HEK293 (cell line): Measurements from ENCODE around the gene KLK2.

Experiments used
- CTCF ChIA-PET: fragments of 350-600 bp; formaldehyde crosslinking; extraction: SDS; loops from one replicate; lab custom pipeline; 2021; ENCODE audit warnings: antibody characterized with exemption; lab: Yijun Ruan, JAX
- POLR2A ChIA-PET: fragments of 300-600 bp; formaldehyde crosslinking; extraction: SDS; loops from one replicate; lab custom pipeline; 2020; ENCODE audit warnings: antibody characterized with exemption, inconsistent platforms; lab: Yijun Ruan, JAX
- H3K27ac ChIP-seq: fragments of 200-500 bp; sonication (Bioruptor generic); 2 replicates; pipeline ENCODE4 v1.5.1; 2014; ENCODE audit warnings: low read depth, low read length, control low read depth, inconsistent platforms; ENCODE audit errors: extremely low read depth
- H3K36me3 ChIP-seq, 2 experiments: fragments of 200-500 bp in 1 of 2; sonication (Bioruptor generic) in 1 of 2; 1 replicate in 1 of 2; 2 replicates in 1 of 2; pipeline ENCODE4 v1.5.1; 2014 to 2017; ENCODE audit warnings: inconsistent platforms in 2 of 2, low read length in 2 of 2; ENCODE audit not compliant: control insufficient read depth in 2 of 2, insufficient read depth in 1 of 2
- H3K4me1 ChIP-seq: fragments of 200-500 bp; sonication (Bioruptor generic); 2 replicates; pipeline ENCODE4 v1.5.1; 2014; ENCODE audit warnings: mild to moderate bottlenecking, low read length, inconsistent platforms; ENCODE audit not compliant: control insufficient read depth, insufficient read depth
- H3K4me3 ChIP-seq: 2 replicates; pipeline ENCODE4 v1.5.1; 2011; ENCODE audit warnings: low read depth, mild to moderate bottlenecking, control low read depth, low read length, moderate library complexity
- H3K9me3 ChIP-seq: fragments of 200-500 bp; sonication (Bioruptor generic); 2 replicates; pipeline ENCODE4 v1.5.1; 2014; ENCODE audit warnings: low read depth, low read length, inconsistent platforms; ENCODE audit not compliant: control insufficient read depth, insufficient read depth
- FEZF1 ChIP-seq: fragments of 450-650 bp; formaldehyde crosslinking; IDR thresholded peaks from 2 replicates; pipeline ENCODE4 v1.5.1; 2016; ENCODE audit warnings: missing biosample characterization, missing genetic modification characterization
- GLI4 ChIP-seq: fragments of 450-650 bp; formaldehyde crosslinking; IDR thresholded peaks from 2 replicates; pipeline ENCODE4 v1.5.1; 2016; ENCODE audit warnings: missing biosample characterization, missing genetic modification characterization
- GLIS1 ChIP-seq: fragments of 450-650 bp; formaldehyde crosslinking; IDR thresholded peaks from 2 replicates; pipeline ENCODE4 v1.5.1; 2016; ENCODE audit warnings: missing biosample characterization, missing genetic modification characterization
- GLIS2 ChIP-seq: fragments of 450-650 bp; formaldehyde crosslinking; IDR thresholded peaks from 2 replicates; pipeline ENCODE4 v1.5.1; 2016; ENCODE audit warnings: missing biosample characterization, missing genetic modification characterization
- KLF16 ChIP-seq: fragments of 450-650 bp; formaldehyde crosslinking; IDR thresholded peaks from 2 replicates; pipeline ENCODE4 v1.5.1; 2017; ENCODE audit warnings: missing biosample characterization, missing genetic modification characterization
- PRDM1 ChIP-seq: fragments of 450-650 bp; formaldehyde crosslinking; IDR thresholded peaks from 2 replicates; pipeline ENCODE4; 2016; ENCODE audit warnings: missing biosample characterization, missing genetic modification characterization
- PRDM6 ChIP-seq: fragments of 450-650 bp; formaldehyde crosslinking; IDR thresholded peaks from 2 replicates; pipeline ENCODE4 v1.5.1; 2017; ENCODE audit warnings: missing biosample characterization, missing genetic modification characterization
- ZFP37 ChIP-seq: fragments of 450-650 bp; formaldehyde crosslinking; IDR thresholded peaks from 2 replicates; pipeline ENCODE4 v1.5.1; 2016; ENCODE audit warnings: missing biosample characterization, missing genetic modification characterization
- ZNF114 ChIP-seq: fragments of 450-650 bp; formaldehyde crosslinking; IDR thresholded peaks from 2 replicates; pipeline ENCODE4 v1.5.0; 2017; ENCODE audit warnings: missing biosample characterization, missing genetic modification characterization
- ZNF148 ChIP-seq: fragments of 450-650 bp; formaldehyde crosslinking; IDR thresholded peaks from 2 replicates; pipeline ENCODE4 v1.5.0; 2017; ENCODE audit warnings: missing biosample characterization, missing genetic modification characterization, borderline replicate concordance
- ZNF18 ChIP-seq: fragments of 450-650 bp; formaldehyde crosslinking; IDR thresholded peaks from 2 replicates; pipeline ENCODE4 v1.5.1; 2016; ENCODE audit warnings: missing biosample characterization, missing genetic modification characterization
- ZNF214 ChIP-seq: fragments of 450-650 bp; formaldehyde crosslinking; IDR thresholded peaks from 2 replicates; pipeline ENCODE4 v1.5.1; 2017; ENCODE audit warnings: missing biosample characterization, mild to moderate bottlenecking, missing genetic modification characterization, borderline replicate concordance
- ZNF239 ChIP-seq: fragments of 450-650 bp; formaldehyde crosslinking; IDR thresholded peaks from 2 replicates; pipeline ENCODE4 v1.5.1; 2016; ENCODE audit warnings: missing biosample characterization, missing genetic modification characterization
- ZNF292 ChIP-seq: fragments of 450-650 bp; formaldehyde crosslinking; IDR thresholded peaks from 2 replicates; pipeline ENCODE4 v1.5.1; 2016; ENCODE audit warnings: low read depth, missing biosample characterization, missing genetic modification characterization, borderline replicate concordance
- ZNF311 ChIP-seq: fragments of 450-650 bp; formaldehyde crosslinking; IDR thresholded peaks from 2 replicates; pipeline ENCODE4 v1.5.1; 2017; ENCODE audit warnings: missing biosample characterization, missing genetic modification characterization, borderline replicate concordance
- ZNF335 ChIP-seq: fragments of 450-650 bp; formaldehyde crosslinking; conservative IDR thresholded peaks from 2 replicates; pipeline ENCODE4 v1.5.1; 2016; ENCODE audit warnings: missing biosample characterization, missing genetic modification characterization
- ZNF366 ChIP-seq: fragments of 450-650 bp; formaldehyde crosslinking; conservative IDR thresholded peaks from 2 replicates; pipeline ENCODE4 v1.5.1; 2016; ENCODE audit warnings: missing biosample characterization, missing genetic modification characterization
- ZNF391 ChIP-seq: fragments of 450-650 bp; formaldehyde crosslinking; IDR thresholded peaks from 2 replicates; pipeline ENCODE4 v1.5.1; 2016; ENCODE audit warnings: low read depth, missing biosample characterization, missing genetic modification characterization, borderline replicate concordance
- ZNF488 ChIP-seq: fragments of 450-650 bp; formaldehyde crosslinking; IDR thresholded peaks from 2 replicates; pipeline ENCODE4 v1.5.1; 2016; ENCODE audit warnings: missing biosample characterization, missing genetic modification characterization
- ZNF544 ChIP-seq: fragments of 450-650 bp; formaldehyde crosslinking; IDR thresholded peaks from 2 replicates; pipeline ENCODE4 v1.5.0; 2017; ENCODE audit warnings: missing biosample characterization, missing genetic modification characterization
- ZNF549 ChIP-seq: fragments of 450-650 bp; IDR thresholded peaks from 2 replicates; pipeline ENCODE4 v1.5.1; 2018; ENCODE audit warnings: missing biosample characterization, missing genetic modification characterization, mild to moderate bottlenecking, inconsistent platforms, moderate library complexity
- ZNF596 ChIP-seq: fragments of 450-650 bp; IDR thresholded peaks from 2 replicates; pipeline ENCODE4 v1.5.0; 2018; ENCODE audit warnings: missing biosample characterization, mild to moderate bottlenecking, missing genetic modification characterization, moderate library complexity
- ZNF600 ChIP-seq: fragments of 450-650 bp; formaldehyde crosslinking; IDR thresholded peaks from 2 replicates; pipeline ENCODE4 v1.5.1; 2016; ENCODE audit warnings: missing biosample characterization, missing genetic modification characterization
- ZNF76 ChIP-seq: fragments of 450-650 bp; formaldehyde crosslinking; IDR thresholded peaks from 2 replicates; pipeline ENCODE4; 2016; ENCODE audit warnings: low read depth, missing biosample characterization, missing genetic modification characterization, borderline replicate concordance
- ZNF785 ChIP-seq: fragments of 450-650 bp; formaldehyde crosslinking; IDR thresholded peaks from 2 replicates; pipeline ENCODE4 v1.5.1; 2016; ENCODE audit warnings: missing biosample characterization, missing genetic modification characterization

The KLK2 gene

GRCh38 chr19:50910722-50911121 lies 37.5 kb downstream of the KLK2 start:
- H3K27ac ChIP-seq: no peak overlapping the region
- H3K4me1 ChIP-seq: peaks cover 3% of the 10 kb centered on the region
- H3K9me3 ChIP-seq: no peaks in the 10 kb centered on the region
- TF ChIP-seq ZNF214 (tag by site-specific recombination) (no peak), ZNF596 (tag by site-specific recombination) (peak; percentile 72), ZNF600 (no peak), PRDM1 (peak; percentile 88), ZNF366 (tag by site-specific recombination) (peak; percentile 62)
- ChIA-PET POLR2A (no interaction called here), CTCF (interaction anchor here (0.9 to 5.9 kb wide), 2 partner anchors 11 to 186 kb away, joined by 4 to 50 read pairs; no protein-coding TSS in a partner anchor)
- H3K36me3 ChIP-seq: no peaks in the 10 kb centered on the region
- H3K4me3 ChIP-seq: no peak overlapping the region

GRCh38 chr19:50911206-50912101 lies 38.2 kb downstream of the KLK2 start, which contains the start of gene KLK4:
Gene KLK4 (minus strand): TSS chr19:50911395. CDS start chr19:50910738, 657 bp downstream.
- peaks cover 3% of the 10 kb centered on the region for H3K4me1 ChIP-seq
- no peaks in the 10 kb centered on the region for H3K9me3 ChIP-seq
- ChIA-PET CTCF (interaction anchor here (0.7 to 5.9 kb wide), 3 partner anchors 10 to 186 kb away, joined by 3 to 50 read pairs (median 4); no protein-coding TSS in a partner anchor), POLR2A (interaction anchor here (0.6 kb wide), 2 partner anchors 264 to 321 kb away, joined by 4 to 9 read pairs; no protein-coding TSS in a partner anchor)
- no peak within 1 kb of the TSS for H3K4me3 ChIP-seq
- H3K36me3 ChIP-seq: no peaks in the 10 kb centered on the region
- no peak within 1 kb of the TSS for H3K27ac ChIP-seq
- TF ChIP-seq ZNF335 (tag by site-specific recombination) (peak; percentile 52; the same call in 1 of the 2 replicates), ZNF488 (no peak), ZNF549 (no peak), ZNF311 (tag by site-specific recombination) (no peak), ZNF785 (tag by site-specific recombination) (no peak), ZNF292 (tag by site-specific recombination) (no peak), ZNF596 (tag by site-specific recombination) (peak; percentile 63), FEZF1 (tag by site-specific recombination) (no peak), ZNF544 (tag by site-specific recombination) (no peak), PRDM1 (peak; percentile 95), ZNF239 (tag by site-specific recombination) (no peak), GLIS2 (peak; percentile 49; the same call in 1 of the 2 replicates), PRDM6 (no peak), ZNF148 (tag by site-specific recombination) (no peak), GLI4 (0 out of 2 replicates have a peak, but pooled peaks have one; percentile 51), ZNF18 (tag by site-specific recombination) (no peak), KLF16 (tag by site-specific recombination) (no peak), ZNF391 (tag by site-specific recombination) (no peak), ZNF76 (tag by site-specific recombination) (no peak), ZFP37 (tag by site-specific recombination) (no peak), GLIS1 (tag by site-specific recombination) (peak; percentile 95), ZNF114 (no peak)
